Peyer's patch (tissue), 4 donors: ENCODE measurements around the gene TACSTD2. TPM values are rescaled to one million over a fixed set of nuclear protein-coding genes. Genes with fewer than 3 reads are reported as not detected.
A peak's percentile ranks its signal among the peaks of the same experiment; 100 is the strongest.

Experiments used
- DNase-seq, 3 donors: peaks; one replicate each; pipeline ENCODE4 v3.0.0-alpha.2; 2017 to 2019
- H3K27ac ChIP-seq, 4 donors: fragments of 200-600 bp; sonication (generic); one replicate each; pipeline ENCODE4 v1.5.1; 2016 to 2019
- H3K27me3 ChIP-seq, 2 donors: fragments of 200-600 bp; sonication (generic); one replicate each; pipeline ENCODE4 v1.5.1; 2019
- H3K36me3 ChIP-seq, 3 donors: fragments of 200-600 bp; sonication (generic); one replicate each; pipeline ENCODE4 v1.5.1; 2016 to 2019
- H3K4me1 ChIP-seq, 4 donors: fragments of 200-600 bp; sonication (generic); one replicate each; pipeline ENCODE4 v1.5.1; 2016 to 2019
- H3K4me3 ChIP-seq, 4 donors: fragments of 200-600 bp; sonication (generic); 1 replicate in 3 of 4; 2 replicates in 1 of 4; pipeline ENCODE4 v1.5.1; 2016 to 2019; ENCODE audit warnings: mild to moderate bottlenecking in 1 of 4
- H3K9me3 ChIP-seq, 4 donors: fragments of 200-600 bp; sonication (generic); one replicate each; pipeline ENCODE4 v1.5.1; 2016 to 2019; ENCODE audit warnings: mild to moderate bottlenecking in 1 of 4
- POLR2A ChIP-seq, 2 donors: fragments of 450-650 bp; IDR thresholded peaks; one replicate each; pipeline ENCODE4 v1.5.1; 2017; ENCODE audit warnings: antibody characterized with exemption in 2 of 2, mild to moderate bottlenecking in 2 of 2, moderate library complexity in 2 of 2
- total RNA-seq, 4 donors: library from RNA; depleted of rRNA; stranded (reverse); fragments of >200 nt; gene quantifications; one replicate each; pipeline ENCODE4 v1.1.0, GENCODE V29; 2016
- TF ChIP-seq, protein P1 (sequence below), 6 experiments: fragments of 450-650 bp in 4 of 6; fragments of 200-600 bp in 2 of 6; sonication (generic) in 1 of 6; IDR thresholded peaks; one replicate each; pipeline ENCODE4 v1.5.1; 2017 to 2019; ENCODE audit warnings: antibody characterized with exemption in 6 of 6, mild to moderate bottlenecking in 3 of 6, moderate library complexity in 1 of 6

Gene TACSTD2
- total RNA-seq, 4 donors from 2014 or later, result 0.47 to 0.70 TPM; not detected in 2

DNA sequence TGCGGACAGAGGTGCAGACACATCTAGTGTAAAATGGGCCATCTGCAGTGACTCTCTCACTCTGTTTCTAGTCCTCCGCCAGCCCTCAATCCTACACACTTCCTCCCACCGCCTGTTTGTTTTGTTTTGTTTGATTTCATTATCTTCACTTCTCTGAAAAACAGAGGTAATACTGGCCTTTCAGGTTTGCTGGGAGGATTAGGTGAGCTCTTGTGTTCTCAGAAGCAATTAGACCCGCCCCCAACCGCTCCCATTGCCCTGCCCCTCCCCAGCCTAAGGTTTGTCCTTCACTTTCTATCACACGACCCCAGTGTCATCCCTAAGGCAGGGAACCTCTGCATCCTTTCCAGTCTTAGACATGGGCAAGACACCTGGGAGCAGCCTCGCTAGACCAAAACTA lies 43.2 kb upstream of the TACSTD2 start:
- H3K4me1 ChIP-seq, result no peaks in the 10 kb centered on the region
- no peak for TF ChIP-seq POLR2A (IDR thresholded peaks at IDR 0.05)
- TF ChIP-seq, protein P1, sequence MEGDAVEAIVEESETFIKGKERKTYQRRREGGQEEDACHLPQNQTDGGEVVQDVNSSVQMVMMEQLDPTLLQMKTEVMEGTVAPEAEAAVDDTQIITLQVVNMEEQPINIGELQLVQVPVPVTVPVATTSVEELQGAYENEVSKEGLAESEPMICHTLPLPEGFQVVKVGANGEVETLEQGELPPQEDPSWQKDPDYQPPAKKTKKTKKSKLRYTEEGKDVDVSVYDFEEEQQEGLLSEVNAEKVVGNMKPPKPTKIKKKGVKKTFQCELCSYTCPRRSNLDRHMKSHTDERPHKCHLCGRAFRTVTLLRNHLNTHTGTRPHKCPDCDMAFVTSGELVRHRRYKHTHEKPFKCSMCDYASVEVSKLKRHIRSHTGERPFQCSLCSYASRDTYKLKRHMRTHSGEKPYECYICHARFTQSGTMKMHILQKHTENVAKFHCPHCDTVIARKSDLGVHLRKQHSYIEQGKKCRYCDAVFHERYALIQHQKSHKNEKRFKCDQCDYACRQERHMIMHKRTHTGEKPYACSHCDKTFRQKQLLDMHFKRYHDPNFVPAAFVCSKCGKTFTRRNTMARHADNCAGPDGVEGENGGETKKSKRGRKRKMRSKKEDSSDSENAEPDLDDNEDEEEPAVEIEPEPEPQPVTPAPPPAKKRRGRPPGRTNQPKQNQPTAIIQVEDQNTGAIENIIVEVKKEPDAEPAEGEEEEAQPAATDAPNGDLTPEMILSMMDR (IDR thresholded peaks at IDR 0.05), result no peak
- H3K4me3 ChIP-seq, result no peak overlapping the region
- no peak overlapping the region for H3K27ac ChIP-seq
- no peaks in the 10 kb centered on the region for H3K9me3 ChIP-seq
- DNase-seq, result no peak
- no peaks in the 10 kb centered on the region for H3K36me3 ChIP-seq
- no peaks in the 10 kb centered on the region for H3K27me3 ChIP-seq

DNA sequence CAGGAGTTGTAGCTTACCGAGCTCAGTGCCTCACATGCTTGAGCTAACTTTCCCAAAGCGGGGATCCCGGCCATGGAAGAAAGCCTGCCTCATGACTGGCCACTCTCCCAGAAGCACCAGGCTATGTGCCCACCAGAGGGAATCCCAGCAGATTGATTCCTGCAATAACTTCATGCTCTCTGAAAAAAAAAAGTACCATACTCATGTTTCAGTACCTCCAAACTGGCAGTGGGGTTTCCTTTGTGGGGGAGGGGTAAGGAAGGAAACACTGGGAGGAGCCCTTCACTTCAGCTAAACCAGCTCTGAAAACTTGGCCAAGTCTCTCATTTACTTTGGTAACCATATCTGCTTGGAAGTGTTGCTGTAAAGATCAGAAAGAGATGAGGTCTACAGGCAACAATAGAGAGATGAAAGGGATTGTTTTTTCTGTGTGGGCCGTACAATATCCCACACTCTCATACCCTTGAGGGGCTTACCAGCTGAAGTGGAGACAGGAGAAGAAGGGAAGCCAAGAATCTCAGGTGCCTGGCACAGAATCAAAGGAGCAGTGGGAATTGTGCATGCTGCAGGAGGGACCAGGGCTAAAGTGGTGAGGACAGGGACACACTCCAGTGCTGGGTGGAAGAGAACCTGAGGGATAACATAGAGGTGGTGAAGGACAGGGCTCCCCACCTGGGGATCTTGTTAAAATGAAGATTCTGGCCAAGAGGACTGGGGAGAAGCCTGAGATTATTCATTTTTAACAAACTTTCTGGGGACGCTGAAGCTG lies 42.4 kb upstream of the TACSTD2 start:
- Histone ChIP-seq H3K27ac (no peak overlapping the region), H3K27me3 (no peaks in the 10 kb centered on the region), H3K9me3 (no peaks in the 10 kb centered on the region), H3K4me1 (no peaks in the 10 kb centered on the region), H3K4me3 (no peak overlapping the region), H3K36me3 (no peaks in the 10 kb centered on the region)
- no peak for DNase-seq
- TF ChIP-seq, protein P1 (IDR thresholded peaks at IDR 0.05), result no peak
- TF ChIP-seq POLR2A (IDR thresholded peaks at IDR 0.05), result no peak

DNA sequence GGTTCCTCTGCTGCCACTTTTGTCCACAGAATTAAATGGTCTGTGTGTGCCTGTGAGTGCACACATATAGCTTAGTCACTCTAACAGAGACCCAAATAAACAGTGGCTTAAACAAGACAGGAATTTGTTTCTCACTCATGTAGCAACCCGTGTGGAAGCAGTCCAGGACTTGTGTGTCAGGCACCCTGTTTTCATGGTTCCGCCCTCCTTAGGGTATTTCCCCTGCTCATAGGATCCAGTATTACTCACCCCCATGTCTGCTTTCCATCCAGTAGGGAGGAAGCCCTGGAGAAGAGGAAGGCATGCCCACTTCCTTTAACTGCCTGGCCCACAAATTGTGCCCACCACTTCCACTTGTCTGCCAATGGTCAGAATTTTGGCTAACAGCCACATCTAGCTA lies 41.3 kb upstream of the TACSTD2 start:
- Histone ChIP-seq H3K27ac (no peak overlapping the region), H3K4me1 (no peaks in the 10 kb centered on the region), H3K9me3 (no peaks in the 10 kb centered on the region), H3K36me3 (no peaks in the 10 kb centered on the region), H3K4me3 (no peak overlapping the region), H3K27me3 (no peaks in the 10 kb centered on the region)
- TF ChIP-seq POLR2A (IDR thresholded peaks at IDR 0.05), result no peak
- TF ChIP-seq, protein P1 (IDR thresholded peaks at IDR 0.05), result no peak
- DNase-seq, result peak in 1 of 3 donors; percentile 55

DNA sequence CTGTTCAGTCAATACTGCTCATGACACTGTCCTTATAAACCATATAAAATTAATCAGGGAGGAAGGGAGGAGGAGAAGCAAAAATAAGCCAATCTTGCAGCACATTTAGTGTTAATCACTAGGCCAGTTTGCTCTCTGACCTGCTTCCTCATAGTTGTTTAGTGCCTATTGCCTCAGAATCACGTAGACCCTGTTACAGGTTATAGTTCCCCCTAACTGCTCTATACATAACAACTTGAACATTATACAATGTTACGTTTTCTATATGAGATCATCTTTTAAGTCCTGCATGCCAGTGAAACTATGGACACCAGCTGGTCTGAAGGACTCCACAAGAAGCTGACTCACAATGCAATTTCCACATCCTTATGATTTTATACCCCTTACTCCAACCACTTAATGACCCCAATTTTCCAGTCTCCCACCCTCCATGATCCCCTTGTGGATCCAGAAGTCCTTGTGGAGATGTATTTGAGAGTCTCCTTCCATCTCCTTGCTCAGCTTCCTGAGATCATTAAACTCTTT lies 34.9 kb upstream of the TACSTD2 start:
- DNase-seq, result no peak
- Histone ChIP-seq H3K4me3 (no peak overlapping the region), H3K27ac (no peak overlapping the region), H3K36me3 (no peaks in the 10 kb centered on the region), H3K27me3 (no peaks in the 10 kb centered on the region), H3K9me3 (peaks cover 0 to 4% (median 0%) of the 10 kb centered on the region in 4 donors), H3K4me1 (no peaks in the 10 kb centered on the region)
- no peak for TF ChIP-seq POLR2A (IDR thresholded peaks at IDR 0.05)
- TF ChIP-seq, protein P1 (IDR thresholded peaks at IDR 0.05), result no peak

DNA sequence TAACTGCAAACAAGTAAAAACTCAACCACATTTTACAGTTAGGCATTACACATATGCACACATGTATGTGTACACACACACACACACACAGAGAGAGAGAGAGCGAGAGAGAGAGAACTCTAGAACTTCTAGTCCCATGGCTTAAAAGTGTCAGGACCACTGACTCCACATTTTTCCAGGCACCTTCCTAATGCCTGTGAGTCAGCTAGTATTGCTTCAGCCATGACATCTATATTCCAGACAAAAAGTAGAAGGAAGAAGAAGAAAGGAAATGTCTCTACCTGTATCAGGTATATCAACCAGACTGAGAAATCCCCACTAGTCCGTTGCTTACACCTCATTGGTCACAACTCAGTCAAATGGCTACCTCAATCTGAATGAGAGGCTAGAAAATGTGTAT lies 31.9 kb upstream of the TACSTD2 start:
- no peaks in the 10 kb centered on the region for H3K4me1 ChIP-seq
- H3K9me3 ChIP-seq, result peaks cover 0 to 4% (median 0%) of the 10 kb centered on the region in 4 donors
- no peak for TF ChIP-seq POLR2A (IDR thresholded peaks at IDR 0.05)
- TF ChIP-seq, protein P1 (IDR thresholded peaks at IDR 0.05), result no peak
- no peak overlapping the region for H3K27ac ChIP-seq
- DNase-seq, result no peak
- no peaks in the 10 kb centered on the region for H3K36me3 ChIP-seq
- H3K27me3 ChIP-seq, result no peaks in the 10 kb centered on the region
- no peak overlapping the region for H3K4me3 ChIP-seq
